HG03060 (cell line): ENCODE measurements around the gene TAS2R8.
"Not testable (repeated sequence)": the region's sequence is repeated elsewhere in the genome, so short reads cannot be mapped to it uniquely, and the experiment has no call there.

Experiments used
- ATAC-seq: cut with Tn5 transposase; IDR thresholded peaks from one replicate; pipeline ENCODE4 v1.9.1; 2021; ENCODE audit warnings: low read depth, moderate number of reproducible peaks; ENCODE audit not compliant: unreplicated experiment

Gene TAS2R8, protein sequence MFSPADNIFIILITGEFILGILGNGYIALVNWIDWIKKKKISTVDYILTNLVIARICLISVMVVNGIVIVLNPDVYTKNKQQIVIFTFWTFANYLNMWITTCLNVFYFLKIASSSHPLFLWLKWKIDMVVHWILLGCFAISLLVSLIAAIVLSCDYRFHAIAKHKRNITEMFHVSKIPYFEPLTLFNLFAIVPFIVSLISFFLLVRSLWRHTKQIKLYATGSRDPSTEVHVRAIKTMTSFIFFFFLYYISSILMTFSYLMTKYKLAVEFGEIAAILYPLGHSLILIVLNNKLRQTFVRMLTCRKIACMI

DNA sequence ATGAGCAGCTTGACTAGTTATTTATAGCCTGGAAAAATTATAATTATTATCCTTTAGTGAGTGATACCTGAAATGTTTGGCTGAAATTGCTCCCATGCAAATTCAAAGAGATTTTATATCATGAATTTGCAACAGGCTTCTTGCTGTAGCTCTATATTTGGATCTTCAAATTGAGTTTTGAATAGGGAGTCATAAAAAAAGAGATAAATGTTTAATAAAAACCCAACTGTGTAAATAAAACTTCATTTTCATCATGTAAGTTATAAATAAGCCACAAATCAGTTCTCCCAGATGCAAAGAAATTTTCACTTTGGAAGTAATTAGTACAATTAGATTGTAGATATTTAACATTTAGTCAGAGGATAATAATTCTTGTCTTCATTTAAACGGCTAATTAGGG, at the start of gene TAS2R8:
Gene TAS2R8 (minus strand): TSS at position 101 of the 400 bp plus-strand sequence. CDS start 306 bp downstream, outside the sequence.
- no peak for ATAC-seq

DNA sequence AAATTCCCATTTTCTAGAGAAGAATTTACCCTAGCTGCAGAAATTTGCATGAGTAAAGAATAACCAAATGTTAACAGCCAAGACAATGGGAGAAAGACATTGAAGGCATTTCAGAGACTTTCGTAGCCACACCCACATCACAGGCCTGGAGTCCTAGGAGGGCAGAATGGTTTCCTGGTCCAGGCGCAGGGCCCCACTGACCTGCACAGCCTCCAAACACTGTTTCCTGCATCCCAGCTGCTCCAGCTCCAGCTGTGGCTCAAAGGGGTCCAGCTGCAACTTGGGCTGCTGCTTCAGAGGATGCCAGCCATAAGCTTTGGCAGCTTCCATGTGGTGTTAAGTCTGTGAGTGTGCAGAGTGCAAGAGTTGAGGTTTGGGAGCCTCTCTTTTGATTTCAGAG, 48.7 kb upstream of the TAS2R8 start:
- ATAC-seq: no peak

DNA sequence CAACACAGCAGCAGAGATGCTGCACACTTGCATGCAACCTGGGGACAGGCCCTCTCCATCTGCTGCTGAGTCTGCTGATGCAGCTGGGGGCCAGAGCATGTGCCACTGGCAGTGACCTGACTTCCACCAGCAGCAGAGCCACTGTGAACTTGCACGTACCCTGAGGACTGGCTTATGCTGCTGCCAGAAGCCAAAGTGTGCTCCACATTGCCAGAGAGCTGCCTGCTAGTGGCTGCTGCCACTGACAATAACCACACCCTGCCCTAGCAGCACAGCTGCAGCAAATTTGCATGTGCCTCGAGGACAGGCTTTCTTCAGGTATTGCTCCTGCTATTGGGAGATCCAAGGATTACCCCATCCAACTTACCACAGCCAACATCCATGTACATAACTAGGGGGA, 46.7 kb upstream of the TAS2R8 start:
- no peak for ATAC-seq

DNA sequence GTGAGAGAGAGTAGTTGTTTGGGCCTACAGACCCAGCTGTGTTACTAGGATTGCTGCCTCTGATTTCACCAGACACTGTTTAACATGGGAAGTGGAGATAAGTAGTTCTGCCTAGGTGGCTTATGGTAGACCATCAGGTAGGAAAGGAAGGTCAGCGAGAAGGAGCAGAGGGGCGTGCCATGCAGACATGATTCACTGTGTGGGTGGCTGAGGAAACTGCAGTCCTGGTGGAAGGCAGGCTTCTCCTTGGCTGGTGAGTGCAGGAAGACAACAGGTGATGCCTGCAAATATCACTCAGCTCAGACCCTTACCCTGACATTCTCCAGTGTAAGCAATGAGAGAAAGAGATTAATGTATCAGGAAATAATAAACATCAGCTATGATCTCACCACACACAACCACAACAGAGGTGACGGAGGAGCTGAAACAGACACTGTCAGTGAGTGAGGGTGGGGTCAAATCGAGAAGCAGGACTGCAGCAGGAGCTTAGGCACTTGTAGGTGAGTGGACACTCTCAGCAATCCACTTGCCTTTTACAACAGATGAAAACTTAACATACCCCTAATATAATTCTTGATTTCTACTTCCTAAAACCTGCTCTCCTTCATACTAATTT, 44.3 kb upstream of the TAS2R8 start:
- ATAC-seq: no peak

DNA sequence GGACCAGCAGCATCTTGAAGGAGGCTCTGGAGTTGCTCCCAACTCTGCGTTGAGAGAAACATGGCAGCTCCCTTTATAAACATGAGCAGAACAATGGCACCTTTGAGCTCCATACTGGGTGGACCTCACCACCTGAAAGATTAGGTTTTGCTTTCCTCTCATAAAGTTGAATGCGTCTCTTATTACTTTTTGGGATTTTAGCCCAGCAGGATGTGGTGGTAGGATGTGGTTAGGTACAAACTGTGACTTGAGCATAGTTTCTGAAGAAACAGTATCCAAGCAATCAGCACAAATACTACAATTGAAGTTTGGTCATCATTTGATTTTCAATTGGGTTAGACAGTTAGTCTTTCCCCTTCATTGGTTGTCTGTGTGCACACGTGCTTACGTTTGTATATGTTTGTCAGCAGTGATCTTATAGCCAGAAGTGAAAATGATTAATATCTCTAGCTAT, 42.4 kb upstream of the TAS2R8 start, which contains the start of gene PRR4:
Gene PRR4 (minus strand): TSS at position 51 of the 454 bp plus-strand sequence. CDS start 38 bp downstream, at position 13.
- no peak for ATAC-seq

DNA sequence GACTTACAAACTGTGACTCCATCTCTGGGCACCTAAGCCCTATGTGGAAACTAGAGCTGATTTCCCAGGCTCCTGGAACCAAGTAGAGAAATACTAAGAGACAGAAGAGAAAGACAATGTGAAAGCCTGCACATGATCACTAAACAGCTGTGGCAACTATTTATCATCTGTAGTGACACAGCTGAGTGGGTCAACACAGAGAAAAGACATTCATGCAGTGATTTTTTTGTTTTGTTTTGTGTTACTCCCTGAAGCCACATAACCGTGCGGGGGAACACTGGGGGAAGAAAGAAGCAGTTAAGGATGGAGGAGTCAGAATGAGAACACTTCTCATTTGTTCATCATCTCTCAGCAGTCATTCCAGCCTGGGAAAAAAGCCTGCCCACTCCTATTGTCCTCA, 40.7 kb upstream of the TAS2R8 start:
- ATAC-seq: no peak

DNA sequence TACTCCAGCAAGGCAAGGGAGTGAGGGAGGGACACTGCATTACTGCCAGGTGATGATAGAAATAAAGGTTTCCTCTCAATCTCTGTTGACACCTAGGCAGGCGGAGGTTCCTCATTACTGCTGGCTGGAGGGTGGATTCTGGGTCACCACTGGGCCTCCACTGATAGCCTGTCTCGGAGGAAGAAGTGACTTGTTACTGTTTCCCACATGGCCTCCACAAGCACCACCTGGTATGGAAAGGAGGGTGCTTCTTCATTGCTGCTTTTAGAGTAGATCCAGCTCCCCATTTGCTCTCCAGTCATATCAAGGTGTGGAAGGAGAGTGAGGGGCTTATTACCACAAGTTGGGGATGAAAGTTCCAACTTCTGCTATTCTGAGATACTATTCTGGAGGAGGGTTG, 35.8 kb upstream of the TAS2R8 start:
- no peak for ATAC-seq

DNA sequence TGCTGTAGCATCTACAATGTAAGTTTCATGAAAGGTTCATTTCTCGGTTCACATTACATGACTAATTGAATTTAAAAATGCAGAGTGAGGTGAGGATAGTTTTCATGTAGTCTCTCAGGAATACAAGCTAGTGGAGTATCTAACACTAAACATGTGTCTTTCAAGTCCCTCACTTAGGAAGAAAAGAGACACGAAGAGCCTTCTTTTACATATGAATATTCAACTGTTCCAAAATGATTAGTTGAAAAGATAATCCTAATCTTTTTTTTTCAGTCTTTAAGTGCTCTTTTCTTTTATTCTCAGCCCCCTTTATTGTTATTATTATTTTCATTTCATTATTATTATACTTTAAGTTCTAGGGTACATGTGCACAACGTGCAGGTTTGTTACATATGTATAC, 31.4 kb upstream of the TAS2R8 start:
- no peak for ATAC-seq

DNA sequence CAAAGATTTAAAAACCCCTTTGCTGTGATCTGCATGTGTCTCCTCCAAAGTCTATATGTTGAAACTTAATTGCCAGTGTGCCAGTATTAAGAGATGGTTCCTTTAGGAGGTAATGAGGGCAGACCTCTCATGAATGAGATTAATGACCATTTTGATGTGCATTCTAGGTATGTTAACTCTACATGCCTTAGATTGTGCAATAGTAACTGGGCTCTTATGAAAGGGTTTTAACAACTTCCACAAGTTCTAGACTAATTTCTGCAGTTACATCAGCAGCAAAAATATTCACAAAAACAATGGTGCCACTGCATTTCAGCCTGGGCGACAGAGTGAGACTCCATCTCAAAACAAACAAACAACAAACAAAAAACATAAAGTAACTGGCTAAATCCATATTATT, 22.9 kb upstream of the TAS2R8 start:
- no peak for ATAC-seq

DNA sequence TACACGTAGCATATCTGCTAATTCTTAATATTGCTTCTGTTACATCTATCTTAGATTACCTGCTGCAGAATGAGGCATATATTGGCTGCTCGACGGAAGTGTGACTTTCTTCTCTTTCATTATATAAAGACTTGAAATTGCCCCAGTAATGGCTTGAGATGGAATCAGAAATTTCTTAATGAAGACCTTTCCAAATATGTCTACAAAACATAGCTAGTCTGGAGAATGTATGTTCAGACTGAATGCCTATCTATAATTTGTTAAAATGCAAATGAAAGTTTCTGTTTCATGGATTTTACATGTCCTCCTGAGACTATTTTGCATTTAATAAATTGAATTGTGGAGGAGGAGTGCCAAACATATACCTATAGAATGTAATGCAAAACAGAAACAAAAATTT, 19.2 kb upstream of the TAS2R8 start, which contains the start of gene TAS2R10:
Gene TAS2R10 (minus strand): TSS at position 101 of the 400 bp plus-strand sequence. CDS start 89 bp downstream, at position 12.
- no peak for ATAC-seq

DNA sequence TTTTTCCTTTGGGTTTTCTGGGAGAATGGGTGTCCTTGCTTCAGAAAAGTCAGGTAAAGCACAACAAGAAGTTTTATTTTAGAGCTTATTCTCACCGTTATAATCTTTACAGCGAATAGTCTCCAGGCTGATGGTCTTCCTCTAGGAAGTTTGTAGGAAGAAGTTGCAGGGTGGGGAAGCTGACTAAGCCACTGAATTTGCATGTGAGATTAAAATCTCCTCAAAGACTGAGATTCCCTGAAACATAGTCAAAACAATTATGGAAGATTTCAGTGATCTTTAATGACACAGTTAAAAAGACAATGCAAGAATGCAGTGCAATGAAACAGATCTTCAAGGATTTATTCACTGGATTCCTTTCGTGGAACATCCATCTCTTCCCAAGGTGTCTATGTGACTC, 17.9 kb upstream of the TAS2R8 start:
- no peak for ATAC-seq

DNA sequence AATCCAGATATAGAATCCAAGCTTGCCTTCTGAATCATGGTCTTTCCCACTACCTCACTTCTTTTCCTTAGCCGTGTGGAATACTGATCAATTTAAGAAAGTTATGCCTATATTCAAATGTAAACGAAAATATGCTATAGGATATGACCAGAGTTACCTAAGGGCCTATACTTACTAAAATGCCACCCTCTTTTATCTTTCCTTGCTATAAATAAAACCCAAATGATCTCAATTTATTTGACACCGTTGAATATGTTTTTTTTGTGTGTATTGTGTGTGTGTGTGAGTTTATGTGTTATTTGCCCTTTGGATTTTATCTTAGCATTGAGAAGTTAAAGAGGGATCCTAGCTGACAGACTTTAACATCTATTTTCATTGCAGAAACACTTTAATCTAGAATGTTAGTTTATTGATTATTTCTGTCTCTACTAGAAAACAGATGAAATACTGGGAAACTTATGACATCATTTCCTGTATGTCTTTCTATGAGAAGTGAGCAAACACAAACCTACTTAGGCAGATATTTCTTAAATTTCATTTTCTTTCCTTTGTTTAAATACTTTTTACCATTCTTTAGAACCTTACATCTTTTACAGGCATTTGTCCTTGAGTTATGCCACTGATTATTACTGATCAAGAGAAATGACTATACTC, 4.9 kb upstream of the TAS2R8 start:
- ATAC-seq: no peak

DNA sequence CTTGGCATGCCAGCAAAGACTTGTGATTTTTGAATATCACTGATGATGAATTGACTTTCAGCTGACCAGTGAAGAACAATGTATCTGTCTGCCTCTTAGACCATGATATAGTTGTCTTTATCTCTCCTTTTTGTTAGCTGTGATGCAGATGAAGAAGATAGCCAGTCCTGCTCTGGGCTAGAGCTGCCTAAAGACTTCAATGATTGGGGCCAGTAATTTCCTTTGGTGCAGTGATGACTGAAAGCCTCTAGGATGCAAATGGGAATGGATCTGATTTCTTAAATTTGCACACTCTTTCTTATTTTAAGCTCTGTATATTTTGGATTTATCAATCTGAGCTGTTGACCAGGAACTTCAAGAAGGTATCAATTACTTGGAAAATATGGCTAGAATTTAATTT, 3.0 kb upstream of the TAS2R8 start, which contains the start of gene TAS2R9:
Gene TAS2R9 (minus strand): TSS at position 101 of the 400 bp plus-strand sequence. CDS start 93 bp downstream, at position 8.
- no peak for ATAC-seq

DNA sequence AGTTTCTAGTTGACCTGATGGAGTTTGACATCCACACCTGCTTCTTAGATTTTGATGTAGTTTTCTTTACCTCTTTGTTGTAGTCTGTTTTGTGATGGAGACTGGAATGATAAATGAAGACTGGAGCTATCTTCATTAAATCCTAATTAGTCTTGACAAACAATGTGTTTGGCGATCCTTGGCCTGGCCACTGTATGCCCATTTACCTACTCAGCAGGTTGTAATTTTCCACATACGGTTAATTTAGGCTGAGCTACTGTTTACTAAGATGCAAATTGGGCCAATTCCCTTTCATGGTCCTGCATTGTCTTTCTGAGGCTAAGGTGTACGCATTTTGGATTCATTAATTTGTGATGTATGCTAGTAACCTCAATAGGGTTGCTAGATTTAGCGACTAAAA, 4.5 kb downstream of the TAS2R8 start, which contains the start of gene TAS2R7:
Gene TAS2R7 (minus strand): TSS at position 41 of the 400 bp plus-strand sequence. CDS start 57 bp downstream, outside the sequence.
- no peak for ATAC-seq

DNA sequence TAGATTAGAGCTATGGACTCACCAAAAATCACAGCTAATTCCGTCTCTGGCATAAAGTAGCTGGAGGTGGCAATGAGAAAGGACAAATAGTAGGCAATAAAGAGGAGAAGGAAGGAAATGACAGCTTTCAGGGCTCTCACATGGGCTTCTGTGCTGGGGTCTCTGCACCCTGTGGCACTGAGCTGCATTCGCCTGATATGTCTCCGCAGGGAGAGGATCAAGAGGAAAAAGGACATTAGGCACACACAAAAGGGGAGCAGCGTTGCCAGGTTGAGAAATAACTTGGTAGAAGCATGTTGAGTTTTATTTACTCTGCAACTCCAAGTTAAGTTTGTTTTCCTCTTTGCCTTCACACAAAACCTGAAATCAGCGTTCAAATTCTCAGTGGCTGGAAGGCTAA, 5.3 kb downstream of the TAS2R8 start:
- ATAC-seq: no peak

DNA sequence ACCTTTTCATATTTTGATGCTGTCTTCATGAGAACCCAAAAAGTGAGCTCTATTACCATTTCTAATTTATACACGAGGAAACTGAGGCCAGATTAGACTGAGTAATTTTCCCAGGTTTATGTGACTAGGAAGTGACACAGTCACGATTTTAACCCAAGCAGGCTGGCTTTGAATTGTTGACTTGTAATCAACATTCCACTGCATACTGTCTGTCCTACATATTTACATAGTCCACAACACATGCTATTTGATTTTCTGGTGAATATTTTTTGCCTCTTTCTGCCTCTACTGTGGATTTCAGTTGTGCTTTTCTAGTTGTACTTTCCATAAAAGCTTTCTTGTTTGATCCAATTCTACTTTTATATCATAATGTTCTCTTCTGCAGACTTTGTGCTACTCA, 12.9 kb downstream of the TAS2R8 start:
- ATAC-seq: no peak

DNA sequence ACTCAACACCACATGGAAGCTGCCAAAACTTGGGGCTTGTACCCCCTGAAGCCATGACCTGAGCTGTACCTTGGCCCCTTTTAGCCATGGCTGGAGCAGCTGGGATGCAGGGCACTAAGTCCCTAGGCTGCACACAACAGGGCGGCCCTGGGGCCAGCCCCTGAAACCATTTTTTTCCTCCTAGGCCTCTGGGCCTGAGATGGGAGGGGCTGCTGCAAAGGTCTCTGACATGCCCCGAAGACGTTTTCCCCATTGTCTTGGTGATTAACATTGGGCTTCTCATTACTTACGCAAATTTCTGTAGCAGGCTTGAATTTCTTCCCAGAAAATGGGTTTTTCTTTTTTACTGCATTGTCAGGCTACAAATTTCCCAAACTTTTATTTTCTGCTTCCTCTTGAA, 15.3 kb downstream of the TAS2R8 start:
- ATAC-seq: not testable (repeated sequence)

DNA sequence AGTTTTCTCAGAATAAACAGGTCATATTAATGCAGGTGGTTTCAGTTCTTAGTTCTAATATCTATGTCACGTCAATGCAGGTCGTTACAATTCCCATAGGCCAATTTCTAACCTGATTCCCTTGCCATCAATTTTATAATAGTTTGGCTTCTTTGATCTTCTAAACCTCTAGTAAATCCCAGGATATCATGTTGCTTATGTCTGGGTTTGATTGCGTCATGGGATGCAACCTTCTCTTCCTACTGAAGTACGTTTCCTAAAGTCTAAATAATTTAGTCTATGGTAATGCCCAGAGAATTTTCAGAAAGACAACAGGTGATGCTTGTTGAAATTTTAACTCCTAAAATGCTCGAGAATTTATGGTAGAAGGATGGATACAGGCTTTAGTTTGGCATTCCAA, 23.8 kb downstream of the TAS2R8 start:
- no peak for ATAC-seq

DNA sequence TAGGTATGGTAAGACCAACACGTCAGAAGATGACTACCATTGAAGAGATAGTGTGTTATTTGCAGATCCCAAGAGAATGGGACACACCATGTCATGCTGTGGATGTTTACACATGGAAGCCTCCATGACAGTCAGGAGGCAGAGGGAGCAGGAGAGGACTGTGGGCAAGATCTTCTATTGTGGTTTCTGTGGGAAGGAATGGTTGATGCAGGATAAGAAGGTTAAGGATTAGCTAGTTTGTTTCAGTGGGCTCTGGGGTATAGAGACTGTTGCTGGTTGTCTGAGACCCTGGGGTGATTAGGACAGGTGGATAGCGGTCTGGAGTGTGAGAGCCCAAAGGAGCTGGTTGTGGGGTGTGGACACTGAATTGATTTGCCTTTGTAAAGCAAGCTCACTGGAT, 28.0 kb downstream of the TAS2R8 start:
- ATAC-seq: no peak

DNA sequence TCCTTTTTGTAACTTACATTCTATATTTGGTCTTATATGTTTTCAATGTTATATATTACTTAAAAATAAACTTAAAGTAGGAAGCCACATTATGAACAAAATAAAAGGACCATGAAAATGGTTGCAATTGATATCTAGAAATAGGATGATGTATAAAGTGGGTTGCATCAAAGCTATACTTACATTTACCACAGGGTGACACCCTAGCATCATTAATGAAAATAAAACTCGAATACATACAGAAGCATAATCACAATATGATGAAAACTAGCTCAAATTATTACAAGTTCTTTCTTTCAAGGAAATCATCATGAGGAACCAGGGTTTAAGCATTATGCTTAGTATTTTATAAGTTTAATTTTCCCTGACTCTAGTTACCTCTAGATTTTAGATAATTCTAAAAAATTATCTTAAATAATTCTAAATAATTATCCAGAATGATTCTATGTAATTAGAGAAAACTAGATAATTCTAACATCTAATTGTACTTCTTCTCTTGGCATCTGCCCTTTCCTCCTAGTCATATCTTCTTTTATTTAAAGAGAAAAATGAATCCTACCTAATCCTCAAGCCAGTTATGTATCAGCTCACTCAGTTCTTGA, 35.9 kb downstream of the TAS2R8 start:
- no peak for ATAC-seq

DNA sequence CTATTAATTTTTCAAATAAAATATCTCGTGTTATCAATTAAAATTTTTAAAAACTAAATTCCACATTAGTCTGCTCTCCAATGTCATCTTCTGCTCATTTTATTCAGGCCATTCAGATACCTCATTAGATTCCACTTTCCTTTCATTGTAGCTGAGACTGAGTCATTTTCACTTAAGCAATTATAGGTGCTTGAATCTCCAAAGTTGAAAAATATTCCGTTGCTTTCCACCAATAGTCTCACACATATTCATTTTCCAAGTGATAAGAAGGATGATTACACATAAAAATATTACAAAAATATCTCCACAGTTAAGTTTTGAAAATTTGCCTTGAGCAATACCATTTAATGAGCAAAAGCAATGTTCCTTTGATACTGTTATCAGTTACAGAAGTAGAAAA, 47.4 kb downstream of the TAS2R8 start:
- no peak for ATAC-seq
